HepG2 (cell line): ENCODE results near the gene SNRNP35. TPM values are rescaled to one million over a fixed set of nuclear protein-coding genes. Genes with fewer than 3 reads are reported as not detected.

Experiments
- ADNP ChIP-seq: sonication (generic); formaldehyde crosslinking; IDR thresholded peaks from 2 replicates; pipeline ENCODE4 v1.4.0; 2020; ENCODE audit warnings: missing genetic modification reagents
- AGO2 ChIP-seq: fragments of 200-400 bp; formaldehyde crosslinking; optimal IDR thresholded peaks from 2 replicates; pipeline ENCODE3; 2017; ENCODE audit warnings: mild to moderate bottlenecking, low read depth, low read length, moderate library complexity
- AHR ChIP-seq: IDR thresholded peaks from 2 replicates; pipeline ENCODE4 v1.6.1; 2018; ENCODE audit warnings: missing genetic modification reagents, missing compliant biosample characterization
- ETV5 ChIP-seq: IDR thresholded peaks from 2 replicates; pipeline ENCODE4 v1.6.1; 2018; ENCODE audit warnings: missing biosample characterization, missing genetic modification reagents, inconsistent platforms, borderline replicate concordance
- EZH2 ChIP-seq: conservative IDR thresholded peaks from 2 replicates; pipeline ENCODE4 v1.6.1; 2012; ENCODE audit warnings: mild to moderate bottlenecking, low read depth, low read length, moderate library complexity
- HDAC2 ChIP-seq: sonication (generic); formaldehyde crosslinking; IDR thresholded peaks from 2 replicates; pipeline ENCODE4 v1.4.0; 2020; ENCODE audit warnings: missing genetic modification reagents
- NFIC ChIP-seq: IDR thresholded peaks from 2 replicates; pipeline ENCODE4 v1.6.1; 2012; ENCODE audit warnings: mild to moderate bottlenecking, low read length, inconsistent platforms
- PAXIP1 ChIP-seq: sonication (generic); formaldehyde crosslinking; conservative IDR thresholded peaks from 2 replicates; pipeline ENCODE4 v1.4.0; 2020; ENCODE audit warnings: mild to moderate bottlenecking, missing genetic modification reagents, moderate library complexity
- SMYD3 ChIP-seq: sonication (generic); formaldehyde crosslinking; IDR thresholded peaks from 2 replicates; pipeline ENCODE4 v1.8.1; 2023; ENCODE audit warnings: mild to moderate bottlenecking, missing genetic modification reagents
- ZBTB20 ChIP-seq: sonication (generic); formaldehyde crosslinking; IDR thresholded peaks from 2 replicates; pipeline ENCODE4 v1.8.1; 2023; ENCODE audit warnings: missing genetic modification reagents, low read depth, mild to moderate bottlenecking, borderline replicate concordance
- ZBTB39 ChIP-seq: sonication (generic); formaldehyde crosslinking; IDR thresholded peaks from 2 replicates; pipeline ENCODE4 v1.5.0; 2020; ENCODE audit warnings: missing genetic modification reagents
- ZFP1 ChIP-seq: IDR thresholded peaks from 2 replicates; pipeline ENCODE4 v1.6.1; 2016
- ZNF124 ChIP-seq: sonication (generic); formaldehyde crosslinking; IDR thresholded peaks from 2 replicates; pipeline ENCODE4 v1.4.0; 2020; ENCODE audit warnings: missing genetic modification reagents
- ZNF337 ChIP-seq: sonication (generic); formaldehyde crosslinking; IDR thresholded peaks from 2 replicates; pipeline ENCODE4 v1.5.1; 2020; ENCODE audit warnings: missing genetic modification reagents, low read depth, mild to moderate bottlenecking, borderline replicate concordance
- ZNF709 ChIP-seq: sonication (generic); formaldehyde crosslinking; IDR thresholded peaks from 2 replicates; pipeline ENCODE4 v1.5.0; 2020; ENCODE audit warnings: mild to moderate bottlenecking, missing genetic modification reagents
- ZNF724P ChIP-seq: sonication (generic); formaldehyde crosslinking; IDR thresholded peaks from 2 replicates; pipeline ENCODE4 v1.8.0; 2022; ENCODE audit warnings: missing genetic modification reagents, borderline replicate concordance
- polyA plus RNA-seq, 8 experiments: library from polyadenylated mRNA; depleted of rRNA in 3 of 8; stranded (reverse) in 7 of 8; unstranded in 1 of 8; fragments of >200 nt; fragmentation: Illumina TruSeq in 4 of 8; extraction: Trizol in 4 of 8; gene quantifications; 2 replicates each; pipeline versions ENCODE4 v1.2.1 to v1.2.3, GENCODE V29; 2011 to 2016; ENCODE audit warnings: low read depth in 4 of 8, missing spikeins in 1 of 8, mixed read lengths in 1 of 8; ENCODE audit not compliant: insufficient read depth in 1 of 8
- total RNA-seq, 5 experiments: library from RNA; depleted of rRNA; stranded (reverse); fragments of >200 nt; fragmentation: Illumina TruSeq; extraction: Trizol; gene quantifications; 2 replicates each; pipeline ENCODE4 v1.2.3, GENCODE V29; 2016; ENCODE audit warnings: low read depth in 1 of 5
- TF ChIP-seq, protein P1 (sequence below): IDR thresholded peaks from 2 replicates; pipeline ENCODE4 v1.6.1; 2016; ENCODE audit warnings: control low read depth
- TF ChIP-seq, protein P2 (sequence below): IDR thresholded peaks from 2 replicates; pipeline ENCODE4 v1.6.1; 2016; ENCODE audit warnings: missing genetic modification reagents, missing compliant biosample characterization
- TF ChIP-seq, protein P3 (sequence below), 2 experiments: fragments of 450-650 bp in 1 of 2; sonication (generic) in 1 of 2; formaldehyde crosslinking; IDR thresholded peaks; 2 replicates each; pipeline versions ENCODE4 v1.5.0 to v1.8.0; 2020 to 2022; ENCODE audit warnings: mild to moderate bottlenecking in 1 of 2, missing genetic modification reagents in 1 of 2

The SNRNP35 gene
- total and polyA plus RNA-seq, 2 of the 13 experiments (the other 11 are each of a cell fraction or from before 2014, with no cell fraction given), result 11.3 to 22.6 TPM

DNA sequence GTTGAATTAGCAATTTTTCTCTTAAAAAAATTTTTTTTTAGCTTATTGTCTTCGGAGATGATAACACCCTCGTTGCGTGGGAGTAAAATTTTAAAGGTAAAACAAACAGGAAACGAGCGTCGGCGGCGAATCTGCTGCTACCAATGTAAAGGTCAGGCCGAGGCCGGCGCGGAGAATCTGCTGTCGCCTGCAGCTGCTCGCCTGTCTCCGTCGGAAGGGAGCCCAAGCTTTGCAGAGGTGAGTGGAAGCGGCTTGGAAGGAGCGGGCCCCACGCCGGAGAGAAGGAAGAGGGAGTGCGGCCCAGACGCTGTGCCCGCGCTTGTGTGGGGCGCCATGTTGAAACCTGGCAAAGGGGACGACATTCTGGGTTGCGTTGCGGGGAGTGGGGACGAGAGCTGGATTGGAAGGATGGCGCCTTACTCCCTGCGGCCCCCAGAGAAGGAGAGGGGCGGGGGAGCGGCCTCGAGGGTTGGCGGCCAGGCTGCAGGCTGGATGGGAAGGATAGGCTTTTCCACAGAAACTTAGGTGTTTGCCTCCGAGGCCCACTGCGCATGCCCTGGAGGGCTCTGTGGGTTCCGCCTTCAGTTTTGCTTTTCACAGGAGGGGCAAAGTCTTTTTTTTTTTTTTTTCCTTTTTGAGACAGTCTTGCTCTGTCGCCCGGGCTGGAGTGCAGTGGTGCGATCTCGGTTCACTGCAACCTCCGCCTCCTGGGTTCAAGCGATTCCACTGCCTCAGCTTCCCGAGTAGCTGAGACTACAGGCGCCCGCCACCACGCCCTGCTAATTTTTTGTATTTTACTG is at the start of gene SNRNP35 (continued):
- TF ChIP-seq, protein P1, sequence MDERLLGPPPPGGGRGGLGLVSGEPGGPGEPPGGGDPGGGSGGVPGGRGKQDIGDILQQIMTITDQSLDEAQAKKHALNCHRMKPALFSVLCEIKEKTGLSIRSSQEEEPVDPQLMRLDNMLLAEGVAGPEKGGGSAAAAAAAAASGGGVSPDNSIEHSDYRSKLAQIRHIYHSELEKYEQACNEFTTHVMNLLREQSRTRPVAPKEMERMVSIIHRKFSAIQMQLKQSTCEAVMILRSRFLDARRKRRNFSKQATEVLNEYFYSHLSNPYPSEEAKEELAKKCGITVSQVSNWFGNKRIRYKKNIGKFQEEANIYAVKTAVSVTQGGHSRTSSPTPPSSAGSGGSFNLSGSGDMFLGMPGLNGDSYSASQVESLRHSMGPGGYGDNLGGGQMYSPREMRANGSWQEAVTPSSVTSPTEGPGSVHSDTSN, result no peak
- TF ChIP-seq PAXIP1 (peak; percentile 36), SMYD3 (CRISPR knock-in tag) (no peak), ETV5 (CRISPR knock-in tag) (peak; percentile 76), EZH2 (no peak), ZBTB20 (CRISPR knock-in tag) (peak; percentile 50; the same call in 1 of the 2 replicates), NFIC (0 out of 2 replicates have a peak, but pooled peaks have one; percentile 21), ADNP (CRISPR knock-in tag) (0 out of 2 replicates have a peak, but pooled peaks have one; percentile 10), AGO2 (peak; percentile 63), HDAC2 (peak; percentile 72), ZBTB39 (CRISPR knock-in tag) (peak; percentile 37; the same call in 1 of the 2 replicates), AHR (CRISPR knock-in tag) (peak; percentile 69), ZNF337 (peak; percentile 63; the same call in 1 of the 2 replicates), ZNF709 (no peak; the same call in none of the 2 replicates), ZNF124 (CRISPR knock-in tag) (peak; percentile 66; the same call in 1 of the 2 replicates), ZFP1 (no peak), ZNF724P (no peak)
- TF ChIP-seq, protein P2, sequence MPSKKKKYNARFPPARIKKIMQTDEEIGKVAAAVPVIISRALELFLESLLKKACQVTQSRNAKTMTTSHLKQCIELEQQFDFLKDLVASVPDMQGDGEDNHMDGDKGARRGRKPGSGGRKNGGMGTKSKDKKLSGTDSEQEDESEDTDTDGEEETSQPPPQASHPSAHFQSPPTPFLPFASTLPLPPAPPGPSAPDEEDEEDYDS (CRISPR knock-in tag), result peak; percentile 10; the same call in 1 of the 2 replicates
- TF ChIP-seq, protein P3, sequence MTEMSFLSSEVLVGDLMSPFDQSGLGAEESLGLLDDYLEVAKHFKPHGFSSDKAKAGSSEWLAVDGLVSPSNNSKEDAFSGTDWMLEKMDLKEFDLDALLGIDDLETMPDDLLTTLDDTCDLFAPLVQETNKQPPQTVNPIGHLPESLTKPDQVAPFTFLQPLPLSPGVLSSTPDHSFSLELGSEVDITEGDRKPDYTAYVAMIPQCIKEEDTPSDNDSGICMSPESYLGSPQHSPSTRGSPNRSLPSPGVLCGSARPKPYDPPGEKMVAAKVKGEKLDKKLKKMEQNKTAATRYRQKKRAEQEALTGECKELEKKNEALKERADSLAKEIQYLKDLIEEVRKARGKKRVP (CRISPR knock-in tag; IDR thresholded peaks at IDR 0.05), result peak in 1 of 2 experiments; percentile 30; a peak in 1 of 4 replicates
